HEK293T (cell line): ENCODE results near the gene DNASE2.

Experiments used
- FOXM1 ChIP-seq: fragments of 450-650 bp; IDR thresholded peaks from 2 replicates; pipeline ENCODE4 v1.6.1; 2017; ENCODE audit warnings: mild to moderate bottlenecking, borderline replicate concordance
- HDGF ChIP-seq: fragments of 450-650 bp; IDR thresholded peaks from 2 replicates; pipeline ENCODE4 v1.6.1; 2017; ENCODE audit warnings: antibody characterized with exemption, borderline replicate concordance
- LEF1 ChIP-seq: fragments of 450-650 bp; IDR thresholded peaks from 2 replicates; pipeline ENCODE4 v1.6.1; 2017; ENCODE audit warnings: mild to moderate bottlenecking, borderline replicate concordance
- SP1 ChIP-seq: fragments of 450-650 bp; IDR thresholded peaks from 2 replicates; pipeline ENCODE4 v1.6.1; 2017

GRCh38 chr19:12884202-12884601, 3.0 kb upstream of the DNASE2 start:
- TF ChIP-seq SP1 (no peak), FOXM1 (no peak), HDGF (no peak), LEF1 (no peak)
